Raji (cell line): ENCODE results near the gene KCNT2.

Experiments
- POLR2A ChIP-seq: IDR thresholded peaks from 2 replicates; pipeline ENCODE4 v1.6.1; 2011; ENCODE audit warnings: low read depth, low read length, control low read depth; ENCODE audit not compliant: insufficient read depth

The KCNT2 gene

GRCh38 chr1:196309386-196309785 is 298.9 kb downstream of the KCNT2 start:
- no peak for TF ChIP-seq POLR2A

GRCh38 chr1:196308176-196308575 is 300.1 kb downstream of the KCNT2 start:
- no peak for TF ChIP-seq POLR2A

GRCh38 chr1:196306421-196306820 is 301.8 kb downstream of the KCNT2 start:
- TF ChIP-seq POLR2A: no peak

GRCh38 chr1:196305216-196305615 is 303.0 kb downstream of the KCNT2 start:
- TF ChIP-seq POLR2A: no peak

GRCh38 chr1:196302981-196303380 is 305.3 kb downstream of the KCNT2 start:
- no peak for TF ChIP-seq POLR2A

- no peak for TF ChIP-seq POLR2A
Measured at GRCh38 chr1:196302420-196302819, 305.8 kb downstream of the KCNT2 start.

- TF ChIP-seq POLR2A: no peak
Measured at GRCh38 chr1:196295766-196296165, 312.5 kb downstream of the KCNT2 start.

GRCh38 chr1:196278816-196279215 is 329.4 kb downstream of the KCNT2 start:
- TF ChIP-seq POLR2A: no peak

- TF ChIP-seq POLR2A: no peak
Measured at GRCh38 chr1:196277860-196278259, 330.4 kb downstream of the KCNT2 start.

GRCh38 chr1:196271212-196271947 is 336.9 kb downstream of the KCNT2 start:
- TF ChIP-seq POLR2A: no peak

- TF ChIP-seq POLR2A: no peak
Measured at GRCh38 chr1:196260270-196260669, 348.0 kb downstream of the KCNT2 start.

- no peak for TF ChIP-seq POLR2A
Measured at GRCh38 chr1:196259316-196259715, 348.9 kb downstream of the KCNT2 start.

- TF ChIP-seq POLR2A: no peak
Measured at GRCh38 chr1:196255762-196256161, 352.5 kb downstream of the KCNT2 start.

- TF ChIP-seq POLR2A: no peak
Measured at GRCh38 chr1:196229546-196229945, 378.7 kb downstream of the KCNT2 start.

GRCh38 chr1:196214866-196215265 is 393.4 kb downstream of the KCNT2 start:
- no peak for TF ChIP-seq POLR2A

- no peak for TF ChIP-seq POLR2A
Measured at GRCh38 chr1:196209983-196210382, 398.3 kb downstream of the KCNT2 start.

- TF ChIP-seq POLR2A: no peak
Measured at GRCh38 chr1:196209265-196209664, 399.0 kb downstream of the KCNT2 start.
